ENCODE data around the gene COL20A1.

GRCh38 chr20:63383556-63383955 lies 90.6 kb downstream of the COL20A1 start:
- TF ChIP-seq CTCF (IDR thresholded peaks at IDR 0.05) (no peak), EP300 (IDR thresholded peaks at IDR 0.05) (no peak), POLR2A (IDR thresholded peaks at IDR 0.05) (no peak)

Data from tibial nerve (tissue), 4 donors.